Endothelial cell of umbilical vein (primary cell): ENCODE measurements around the gene MCTP2. TPM values are rescaled to one million over a fixed set of nuclear protein-coding genes. Genes with fewer than 3 reads are reported as not detected.
"Not testable (repeated sequence)": the region's sequence is repeated elsewhere in the genome, so short reads cannot be mapped to it uniquely, and the experiment has no call there.

Experiments used
- BruUV-seq: library from RNA; stranded (reverse); fragments of 400-500 nt; replicated peaks from 2 replicates; lab custom pipeline; 2021; lab: Mats Ljungman, UMichigan
- CTCF ChIA-PET: fragments of 300-600, 350-600 bp; sonication (Branson Sonifier 250); formaldehyde crosslinking; loops from one replicate; lab custom pipeline; 2021; ENCODE audit warnings: antibody characterized with exemption, inconsistent platforms; lab: Charles Lee
- POLR2A ChIA-PET: fragments of 300-600, 350-600 bp; sonication (Branson Sonifier 250); formaldehyde crosslinking; loops from one replicate; lab custom pipeline; 2021; ENCODE audit warnings: antibody characterized with exemption, inconsistent platforms; lab: Charles Lee
- DNase-seq: peaks from one replicate; pipeline ENCODE4 v3.0.0-alpha.2; 2011; ENCODE audit warnings: low read depth, low spot score
- FAIRE-seq: peaks from 2 replicates; lab custom pipeline; 2011; peaks lifted over from hg19 to GRCh38; lab: Jason Lieb, UNC
- H2AFZ ChIP-seq: 2 replicates; pipeline ENCODE4 v1.6.0; 2012; ENCODE audit warnings: low read depth, low read length, control low read depth, inconsistent platforms
- H3K27ac ChIP-seq: 2 replicates; pipeline ENCODE4 v1.5.1; 2011; ENCODE audit warnings: low read depth, mild to moderate bottlenecking, control low read depth, low read length, moderate library complexity; ENCODE audit not compliant: insufficient read depth
- H3K27me3 ChIP-seq, 2 experiments: 2 replicates each; pipeline versions ENCODE4 v1.6.0 to v1.6.1; 2011; ENCODE audit warnings: low read length in 2 of 2, mixed read lengths in 1 of 2; ENCODE audit not compliant: control insufficient read depth in 2 of 2, insufficient read depth in 2 of 2
- H3K36me3 ChIP-seq, 2 experiments: 2 replicates in 1 of 2; 3 replicates in 1 of 2; pipeline ENCODE4 v1.5.1; 2011; ENCODE audit warnings: low read length in 2 of 2, mild to moderate bottlenecking in 1 of 2, moderate library complexity in 1 of 2; ENCODE audit not compliant: control insufficient read depth in 2 of 2, insufficient read depth in 2 of 2; ENCODE audit errors: extremely low read depth in 1 of 2
- H3K4me1 ChIP-seq: 3 replicates; pipeline ENCODE4 v1.5.1; 2011; ENCODE audit warnings: mild to moderate bottlenecking, low read length; ENCODE audit not compliant: control insufficient read depth, insufficient read depth; ENCODE audit errors: extremely low read depth
- H3K4me2 ChIP-seq: 2 replicates; pipeline ENCODE4 v1.6.1; 2011; ENCODE audit warnings: low read length, control low read depth, mixed read lengths; ENCODE audit not compliant: insufficient read depth
- H3K4me3 ChIP-seq, 3 experiments: fragments of 200-600 bp in 1 of 3; sonication (generic), shearing (Covaris generic) in 1 of 3; replicated peaks in 1 of 3; 2 replicates each; pipeline ENCODE4 v1.5.1; 2011 to 2016; ENCODE audit warnings: control low read depth in 3 of 3, low read length in 3 of 3, mild to moderate bottlenecking in 2 of 3, inconsistent platforms in 1 of 3, low read depth in 1 of 3, moderate library complexity in 1 of 3; ENCODE audit not compliant: insufficient read depth in 1 of 3
- H3K79me2 ChIP-seq: 2 replicates; pipeline ENCODE4 v1.6.0; 2012; ENCODE audit warnings: low read length, inconsistent platforms; ENCODE audit not compliant: control insufficient read depth, insufficient read depth
- H3K9ac ChIP-seq: replicated peaks from 2 replicates; pipeline ENCODE3; 2011; ENCODE audit warnings: low read length, control low read depth; ENCODE audit not compliant: insufficient read depth; ENCODE audit errors: extremely low read depth
- H3K9me1 ChIP-seq: replicated peaks from 3 replicates; pipeline ENCODE4 v1.6.0; 2011; ENCODE audit warnings: mild to moderate bottlenecking, low read length; ENCODE audit not compliant: control insufficient read depth, insufficient read depth; ENCODE audit errors: extremely low read depth
- H3K9me3 ChIP-seq: replicated peaks from 2 replicates; pipeline ENCODE4 v1.5.1; 2012; ENCODE audit warnings: low read length, inconsistent platforms; ENCODE audit not compliant: control insufficient read depth, insufficient read depth
- H4K20me1 ChIP-seq: replicated peaks from 2 replicates; pipeline ENCODE3; 2011; ENCODE audit warnings: mild to moderate bottlenecking, low read length; ENCODE audit not compliant: control insufficient read depth, insufficient read depth; ENCODE audit errors: extremely low read depth
- EZH2 ChIP-seq: IDR thresholded peaks from 2 replicates; pipeline ENCODE4 v1.6.1; 2012; ENCODE audit warnings: borderline replicate concordance, low read depth, mild to moderate bottlenecking, moderate library complexity, low read length, inconsistent platforms; ENCODE audit not compliant: severe bottlenecking
- FOS ChIP-seq: IDR thresholded peaks from 2 replicates; pipeline ENCODE4 v1.6.1; 2011; ENCODE audit warnings: mild to moderate bottlenecking, low read length, moderate library complexity, borderline replicate concordance; ENCODE audit not compliant: insufficient read depth
- POLR2A ChIP-seq: IDR thresholded peaks from 2 replicates; pipeline ENCODE4 v1.6.1; 2012; ENCODE audit warnings: low read depth, mild to moderate bottlenecking, control low read depth, low read length
- dilution Hi-C: fragments of 300-500 bp; cut with MboI; formaldehyde crosslinking; loops from one replicate; pipeline ENCODE4 v1.15.0; 2019; ENCODE audit warnings: low sequenced_read_pairs; ENCODE audit not compliant: extremely low pct_ligation_motif_present
- intact Hi-C: fragments of 100-400 bp; cut with micrococcal nuclease; formaldehyde crosslinking; loops from one replicate; pipeline ENCODE4 v1.10.0; 2022
- polyA plus RNA-seq, 4 experiments: library from polyadenylated mRNA; depleted of rRNA in 3 of 4; stranded (reverse) in 3 of 4; unstranded in 1 of 4; fragments of >200 nt; gene quantifications; 2 replicates each; pipeline versions ENCODE4 v1.2.1 to v1.2.3, GENCODE V29; 2011 to 2012; ENCODE audit warnings: missing spikeins in 1 of 4
- total RNA-seq: library from RNA; stranded (reverse); gene quantifications from 2 replicates; pipeline ENCODE4 v1.2.3, GENCODE V29; 2021
- TF ChIP-seq, protein P1 (sequence below): IDR thresholded peaks from 2 replicates; pipeline ENCODE4 v1.6.1; 2011; ENCODE audit not compliant: insufficient read depth, insufficient read length

Gene MCTP2
- total and polyA plus RNA-seq, 2 donors (not counting 3 experiments of a cell fraction or from before 2014, with no cell fraction given) = 0.01 to 0.75 TPM

DNA sequence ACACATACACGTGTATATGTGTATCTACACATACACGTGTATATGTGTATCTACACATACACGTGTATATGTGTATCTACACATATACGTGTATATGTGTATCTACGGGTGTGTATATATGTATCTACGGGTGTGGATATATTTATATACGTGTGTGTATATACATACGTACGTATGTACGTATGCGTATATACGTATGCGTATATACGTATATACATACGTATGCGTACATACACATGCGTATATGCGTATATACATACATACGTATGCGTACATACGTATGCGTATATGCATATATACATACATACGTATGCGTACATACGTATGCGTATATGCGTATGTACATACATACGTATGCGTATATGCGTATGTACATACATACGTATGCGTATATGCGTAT lies 11.6 kb downstream of the MCTP2 start:
- intact Hi-C loops, H3K4me1 ChIP-seq, H2AFZ ChIP-seq, H3K9ac ChIP-seq, FAIRE-seq, H3K36me3 ChIP-seq, H3K79me2 ChIP-seq, H3K27me3 ChIP-seq, DNase-seq, BruUV-seq, POLR2A ChIA-PET, CTCF ChIA-PET, H4K20me1 ChIP-seq, dilution Hi-C loops, H3K9me1 ChIP-seq, H3K27ac ChIP-seq, H3K9me3 ChIP-seq, H3K4me2 ChIP-seq, H3K4me3 ChIP-seq: not testable (repeated sequence)

DNA sequence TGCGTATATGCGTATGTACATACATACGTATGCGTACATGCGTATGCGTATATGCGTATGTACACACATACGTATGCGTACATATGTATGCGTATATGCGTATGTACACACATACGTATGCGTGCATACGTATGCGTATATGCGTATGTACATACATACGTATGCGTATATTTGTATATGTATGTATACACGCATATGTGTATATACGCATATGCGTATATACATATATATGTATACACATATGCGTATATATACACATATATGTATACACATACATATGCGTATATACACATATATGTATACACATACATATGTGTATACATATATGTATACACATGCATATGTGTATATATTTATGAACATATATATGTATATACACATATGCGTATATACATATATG lies 12.1 kb downstream of the MCTP2 start:
- H4K20me1 ChIP-seq = no peaks in the 10 kb centered on the region
- H3K79me2 ChIP-seq = no peaks in the 10 kb centered on the region
- H3K4me1 ChIP-seq = no peaks in the 10 kb centered on the region
- TF ChIP-seq, protein P1, sequence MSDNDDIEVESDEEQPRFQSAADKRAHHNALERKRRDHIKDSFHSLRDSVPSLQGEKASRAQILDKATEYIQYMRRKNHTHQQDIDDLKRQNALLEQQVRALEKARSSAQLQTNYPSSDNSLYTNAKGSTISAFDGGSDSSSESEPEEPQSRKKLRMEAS = no peak
- TF ChIP-seq POLR2A = no peak
- TF ChIP-seq EZH2 = no peak
- TF ChIP-seq FOS = no peak
- no peaks in the 10 kb centered on the region for H3K9me3 ChIP-seq
- no peak overlapping the region for H3K9ac ChIP-seq
- no peak overlapping the region for H3K4me2 ChIP-seq
- no peak overlapping the region for H3K4me3 ChIP-seq
- dilution Hi-C loops = no loop called here
- ChIA-PET POLR2A (no interaction called here), CTCF (no interaction called here)
- H3K27me3 ChIP-seq = no peaks in the 10 kb centered on the region
- no peak for DNase-seq
- intact Hi-C loops = no loop called here
- no peaks in the 10 kb centered on the region for H3K36me3 ChIP-seq
- H3K9me1 ChIP-seq = no peaks in the 10 kb centered on the region
- no peak overlapping the region for H2AFZ ChIP-seq
- no TSS peak for BruUV-seq
- no peak for FAIRE-seq
- no peak overlapping the region for H3K27ac ChIP-seq
